Measurements from ENCODE around the gene YY2.
"Not testable (repeated sequence)": the region's sequence is repeated elsewhere in the genome, so short reads cannot be mapped to it uniquely, and the experiment has no call there.

Gene YY2

GRCh38 chrX:21874182-21874581 lies 18.4 kb downstream of the YY2 start:
- DNase-seq (ENCODE audit: low read depth), result not testable (repeated sequence)

GRCh38 chrX:21875013-21875412 lies 19.2 kb downstream of the YY2 start:
- no peak for DNase-seq (ENCODE audit: low read depth)

GRCh38 chrX:21881881-21882574 lies 26.2 kb downstream of the YY2 start:
- DNase-seq (ENCODE audit: low read depth), result no peak

GRCh38 chrX:21883258-21883657 lies 27.5 kb downstream of the YY2 start:
- no peak for DNase-seq (ENCODE audit: low read depth)

GRCh38 chrX:21885568-21885967 lies 29.8 kb downstream of the YY2 start:
- no peak for DNase-seq (ENCODE audit: low read depth)

- DNase-seq (ENCODE audit: low read depth), result no peak
Measured at GRCh38 chrX:21905313-21905712, 49.5 kb downstream of the YY2 start.

- no peak for DNase-seq (ENCODE audit: low read depth)
Measured at GRCh38 chrX:21905953-21906352, 50.2 kb downstream of the YY2 start.

GRCh38 chrX:21907260-21907659 lies 51.5 kb downstream of the YY2 start:
- DNase-seq (ENCODE audit: low read depth), result no peak

Data from stimulated activated CD8-positive, alpha-beta memory T cell treated with anti-CD3 and anti-CD28 coated beads, Interleukin-12 subunit alpha, Interleukin-12 subunit beta, amount 100 ng/mL, for 1 hour (primary cell).